ENCODE measurements around the gene THAP6.
A peak's percentile ranks its signal among the peaks of the same experiment; 100 is the strongest.
"Not testable (repeated sequence)": the region's sequence is repeated elsewhere in the genome, so short reads cannot be mapped to it uniquely, and the experiment has no call there.

THAP6 gene

DNA sequence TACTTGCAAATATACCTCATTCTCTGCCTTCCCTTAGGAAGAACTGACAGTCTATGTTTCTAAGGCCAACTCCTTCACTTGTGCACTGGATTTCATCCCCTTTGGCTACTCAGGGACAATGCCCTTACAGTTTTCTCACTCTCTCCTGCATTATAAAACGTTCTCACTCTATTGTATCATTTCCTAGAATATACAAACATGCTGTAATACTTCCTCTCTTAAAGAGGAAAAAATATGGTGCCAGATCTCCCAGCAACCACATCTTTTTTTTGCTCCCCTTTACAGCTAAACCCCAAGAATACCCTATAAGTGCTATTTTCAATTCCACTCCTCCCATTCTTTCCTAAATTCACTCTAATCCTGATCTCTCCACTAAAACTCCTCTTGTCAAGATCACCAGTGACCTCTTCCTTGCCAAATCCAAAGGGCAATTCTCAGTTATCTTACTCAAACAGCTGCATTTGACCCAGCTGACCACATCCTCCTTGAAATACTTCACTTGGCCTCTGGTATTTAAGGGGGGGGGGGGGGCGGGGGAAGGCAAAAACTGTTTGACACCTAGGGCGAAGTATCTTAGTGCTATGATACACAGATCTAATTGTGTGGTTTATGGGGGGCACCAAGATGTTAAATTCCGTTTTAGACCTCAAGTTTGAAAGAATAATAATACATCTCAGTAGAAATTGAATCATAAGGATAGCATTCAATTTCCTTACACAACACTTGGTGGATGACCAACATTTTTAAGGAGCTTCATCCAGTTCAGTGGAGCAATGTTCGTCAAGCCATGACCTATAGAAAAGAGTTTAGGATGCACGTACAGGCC, 1.7 kb upstream of the THAP6 start:
- Histone ChIP-seq H3K9me3 (no peaks in the 10 kb centered on the region), H3K36me3 (peaks cover 0 to 10% (median 10%) of the 10 kb centered on the region in 3 donors), H3K4me3 (peak overlapping the region; percentile 63 to 93), H3K4me1 (peaks cover 0 to 59% (median 27%) of the 10 kb centered on the region in 4 donors), H3K27me3 (no peaks in the 10 kb centered on the region), H3K27ac (peak overlapping the region; percentile 91 to 98)
- no peak for DNase-seq
- intact Hi-C loops (cut with DNase I; ENCODE audit: low total_unique reads), result no loop called here
- TF ChIP-seq, protein P1, sequence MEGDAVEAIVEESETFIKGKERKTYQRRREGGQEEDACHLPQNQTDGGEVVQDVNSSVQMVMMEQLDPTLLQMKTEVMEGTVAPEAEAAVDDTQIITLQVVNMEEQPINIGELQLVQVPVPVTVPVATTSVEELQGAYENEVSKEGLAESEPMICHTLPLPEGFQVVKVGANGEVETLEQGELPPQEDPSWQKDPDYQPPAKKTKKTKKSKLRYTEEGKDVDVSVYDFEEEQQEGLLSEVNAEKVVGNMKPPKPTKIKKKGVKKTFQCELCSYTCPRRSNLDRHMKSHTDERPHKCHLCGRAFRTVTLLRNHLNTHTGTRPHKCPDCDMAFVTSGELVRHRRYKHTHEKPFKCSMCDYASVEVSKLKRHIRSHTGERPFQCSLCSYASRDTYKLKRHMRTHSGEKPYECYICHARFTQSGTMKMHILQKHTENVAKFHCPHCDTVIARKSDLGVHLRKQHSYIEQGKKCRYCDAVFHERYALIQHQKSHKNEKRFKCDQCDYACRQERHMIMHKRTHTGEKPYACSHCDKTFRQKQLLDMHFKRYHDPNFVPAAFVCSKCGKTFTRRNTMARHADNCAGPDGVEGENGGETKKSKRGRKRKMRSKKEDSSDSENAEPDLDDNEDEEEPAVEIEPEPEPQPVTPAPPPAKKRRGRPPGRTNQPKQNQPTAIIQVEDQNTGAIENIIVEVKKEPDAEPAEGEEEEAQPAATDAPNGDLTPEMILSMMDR (IDR thresholded peaks at IDR 0.05), result no peak

DNA sequence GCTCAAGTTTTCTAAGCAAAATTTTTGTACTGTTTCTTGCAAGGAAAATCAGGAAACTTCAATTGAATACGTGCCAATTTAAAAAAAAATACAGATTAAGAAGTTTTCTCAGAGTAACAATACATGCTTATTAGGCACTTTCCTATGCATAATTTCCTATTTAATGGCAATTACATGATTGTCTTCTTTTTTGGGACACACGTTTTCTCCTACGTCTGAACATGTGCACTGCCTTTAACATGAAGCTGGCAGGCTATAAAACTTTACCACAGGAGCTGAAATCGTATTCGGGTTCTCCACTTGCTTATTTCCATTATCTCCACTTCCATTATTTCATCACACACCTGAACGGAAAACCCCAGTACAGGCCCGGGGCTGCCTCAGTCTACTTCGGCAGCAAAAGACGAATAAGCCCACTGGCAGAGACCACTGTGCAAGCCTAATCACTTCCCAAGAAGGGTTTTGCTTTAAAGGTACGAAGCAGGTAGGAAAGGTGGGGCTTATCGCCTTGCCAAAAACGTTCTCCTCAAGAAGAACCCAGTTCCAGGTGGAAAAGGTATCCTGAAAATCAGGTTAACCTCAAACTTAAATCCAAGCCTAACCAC, 645 bp upstream of the THAP6 start:
- intact Hi-C loops (cut with DNase I; ENCODE audit: low total_unique reads), result loop anchor here (2.0 kb wide), 1 partner anchor 579 kb away; no protein-coding TSS in a partner anchor
- TF ChIP-seq, protein P1 (IDR thresholded peaks at IDR 0.05), result no peak
- DNase-seq, result no peak

DNA sequence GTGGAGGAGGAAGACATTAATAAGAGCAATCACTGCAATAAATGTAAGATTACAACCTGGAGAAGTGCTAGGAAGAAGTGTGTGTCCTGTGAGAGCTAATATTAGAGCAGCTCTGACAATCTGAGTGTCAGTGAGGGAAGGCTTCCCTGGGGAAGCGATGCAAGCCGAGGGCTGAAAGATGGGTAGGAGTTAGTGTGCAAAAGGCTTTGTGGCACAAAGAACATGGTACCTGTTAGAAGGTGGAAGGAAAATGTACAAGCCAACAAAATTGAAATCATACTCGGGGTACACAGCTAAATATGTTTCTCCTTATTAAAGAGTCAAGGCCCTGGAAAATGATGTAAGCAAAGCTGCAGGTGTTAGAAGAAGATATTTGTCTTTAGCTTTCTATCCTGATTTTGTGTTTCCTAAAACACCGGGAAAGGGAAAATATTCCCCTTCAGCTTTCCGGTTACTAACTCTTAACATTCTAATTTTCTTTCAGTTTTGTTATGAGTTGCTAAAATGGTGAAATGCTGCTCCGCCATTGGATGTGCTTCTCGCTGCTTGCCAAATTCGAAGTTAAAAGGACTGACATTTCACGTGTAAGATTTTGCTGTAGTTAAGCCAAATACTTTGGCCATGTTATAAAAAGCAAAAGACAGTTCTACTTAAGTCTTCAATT, 808 bp downstream of the THAP6 start:
- H3K9me3 ChIP-seq, result no peaks in the 10 kb centered on the region
- H3K36me3 ChIP-seq, result peaks cover 10 to 21% (median 11%) of the 10 kb centered on the region in 3 donors
- intact Hi-C loops (cut with DNase I; ENCODE audit: low total_unique reads), result loop anchor here (2.0 kb wide), 1 partner anchor 580 kb away; no protein-coding TSS in a partner anchor
- peaks cover 0 to 46% (median 27%) of the 10 kb centered on the region in 4 donors for H3K4me1 ChIP-seq
- TF ChIP-seq, protein P1 (IDR thresholded peaks at IDR 0.05), result no peak
- no peaks in the 10 kb centered on the region for H3K27me3 ChIP-seq
- no peak for DNase-seq
- H3K4me3 ChIP-seq, result peak overlapping the region; percentile 63 to 93
- peak overlapping the region; percentile 91 to 98 for H3K27ac ChIP-seq

More for the DNA sequence above, 645 bp upstream of the THAP6 start:
- peak overlapping the region; percentile 91 to 98 for H3K27ac ChIP-seq
- peaks cover 9 to 14% (median 10%) of the 10 kb centered on the region in 3 donors for H3K36me3 ChIP-seq
- no peaks in the 10 kb centered on the region for H3K27me3 ChIP-seq
- H3K4me3 ChIP-seq, result peak overlapping the region; percentile 63 to 93
- peaks cover 0 to 59% (median 27%) of the 10 kb centered on the region in 4 donors for H3K4me1 ChIP-seq
- no peaks in the 10 kb centered on the region for H3K9me3 ChIP-seq

DNA sequence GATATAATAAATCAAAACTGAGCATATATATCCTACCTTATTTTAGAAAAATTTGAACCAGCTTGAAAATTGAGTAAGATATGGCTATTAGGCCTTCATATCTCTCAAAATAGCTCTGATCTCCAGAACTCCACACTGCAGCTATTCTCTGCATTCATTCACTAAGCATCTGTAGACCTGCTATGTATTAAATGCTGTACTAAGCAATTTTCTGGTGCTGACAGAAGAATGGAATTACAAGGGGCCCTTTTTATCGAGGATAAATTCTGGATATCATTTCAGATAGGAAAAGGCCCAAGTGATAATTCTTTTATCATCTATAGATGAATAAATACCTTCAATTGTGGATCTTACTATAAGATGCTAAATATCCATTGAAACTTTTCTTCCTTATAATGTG, 1.9 kb downstream of the THAP6 start:
- H3K36me3 ChIP-seq, result peaks cover 10 to 21% (median 11%) of the 10 kb centered on the region in 3 donors
- intact Hi-C loops (cut with DNase I; ENCODE audit: low total_unique reads), result no loop called here
- no peaks in the 10 kb centered on the region for H3K9me3 ChIP-seq
- no peak for DNase-seq
- H3K4me1 ChIP-seq, result peaks cover 0 to 36% (median 25%) of the 10 kb centered on the region in 4 donors
- TF ChIP-seq, protein P1 (IDR thresholded peaks at IDR 0.05), result no peak
- H3K4me3 ChIP-seq, result no peak overlapping the region
- H3K27ac ChIP-seq, result peak overlapping the region in 1 of 2 donors; percentile 91
- H3K27me3 ChIP-seq, result no peaks in the 10 kb centered on the region

DNA sequence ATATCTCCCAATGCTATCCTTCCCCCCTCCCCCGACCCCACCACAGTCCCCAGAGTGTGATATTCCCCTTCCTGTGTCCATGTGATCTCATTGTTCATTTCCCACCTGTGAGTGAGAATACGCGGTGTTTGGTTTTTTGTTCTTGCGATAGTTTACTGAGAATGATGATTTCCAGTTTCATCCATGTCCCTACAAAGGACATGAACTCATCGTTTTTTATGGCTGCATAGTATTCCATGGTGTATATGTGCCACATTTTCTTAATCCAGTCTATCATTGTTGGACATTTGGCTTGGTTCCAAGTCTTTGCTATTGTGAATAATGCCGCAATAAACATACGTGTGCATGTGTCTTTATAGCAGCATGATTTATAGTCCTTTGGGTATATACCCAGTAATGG, 5.2 kb downstream of the THAP6 start:
- H3K27ac ChIP-seq; DNase-seq; intact Hi-C loops (cut with DNase I; ENCODE audit: low total_unique reads); H3K27me3 ChIP-seq; H3K9me3 ChIP-seq; H3K4me3 ChIP-seq: not testable (repeated sequence)
- Histone ChIP-seq H3K4me1 (peaks cover 0 to 14% (median 12%) of the 10 kb centered on the region in 4 donors), H3K36me3 (peaks cover 25 to 53% (median 32%) of the 10 kb centered on the region in 3 donors)
